Psoas muscle (tissue), 8 donors: ENCODE measurements around the gene PFN2. TPM values are rescaled to one million over a fixed set of nuclear protein-coding genes. Genes with fewer than 3 reads are reported as not detected.

Source experiments
- ATAC-seq, 4 donors: fragments of 200-7000 bp; cut with Tn5 transposase; one replicate each; pipeline ENCODE4 v1.9.1; 2020; ENCODE audit warnings: moderate library complexity in 3 of 4, mild to moderate bottlenecking in 2 of 4
- DNase-seq, 2 donors: peaks; one replicate each; pipeline ENCODE4 v3.0.0-alpha.2; 2020
- H3K27ac ChIP-seq: fragments of 200-600 bp; one replicate; pipeline ENCODE4 v1.8.0; 2022
- H3K27me3 ChIP-seq, 3 donors: fragments of 200-600 bp in 1 of 3; one replicate each; pipeline versions ENCODE4 v1.6.1 to v1.8.0; 2013 to 2022; ENCODE audit warnings: low read length in 2 of 3, mild to moderate bottlenecking in 2 of 3, moderate library complexity in 1 of 3; ENCODE audit not compliant: insufficient read depth in 3 of 3
- H3K36me3 ChIP-seq, 2 donors: fragments of 200-600 bp in 1 of 2; one replicate each; pipeline versions ENCODE4 v1.6.1 to v1.8.0; 2013 to 2022; ENCODE audit warnings: low read depth in 1 of 2, mild to moderate bottlenecking in 1 of 2, moderate library complexity in 1 of 2; ENCODE audit not compliant: insufficient read depth in 1 of 2
- H3K4me1 ChIP-seq: fragments of 200-600 bp; one replicate; pipeline ENCODE4 v1.8.0; 2022
- H3K4me3 ChIP-seq: fragments of 200-600 bp; one replicate; pipeline ENCODE4 v1.8.0; 2022; ENCODE audit warnings: mild to moderate bottlenecking
- H3K9me3 ChIP-seq: fragments of 200-600 bp; one replicate; pipeline ENCODE4 v1.8.0; 2022
- CTCF ChIP-seq: fragments of 200-600 bp; IDR thresholded peaks from one replicate; pipeline ENCODE4 v1.8.0; 2022; ENCODE audit warnings: antibody characterized with exemption
- WGBS, 3 donors: extraction: QIAGEN DNeasy Blood & Tissue Kit; methylation state at CpG; one replicate each; pipeline versions ENCODE4 v1.1.6 to v1.1.7; 2013; 5-methylcytosine and 5-hydroxymethylcytosine counted together
- intact Hi-C, 2 donors: fragments of 100-400 bp; cut with DNase I; formaldehyde crosslinking; loops; one replicate each; pipeline versions ENCODE4 v1.11.0 to v1.14.2; 2022
- long read RNA-seq, 2 donors: library from polyadenylated mRNA; unstranded; transcript quantifications; one replicate each; pipeline ENCODE4 v2.0.0, GENCODE V29; 2021
- polyA plus RNA-seq, 3 donors: library from polyadenylated mRNA; stranded (reverse); fragments of 200-250 nt; gene quantifications; one replicate each; pipeline ENCODE4 v1.2.3, GENCODE V29; 2013
- total RNA-seq, 4 donors: library from RNA; stranded (reverse); fragmentation: NEBNext Ultra II Directional in 2 of 4; extraction: Animal tissue kit (Norgen Biotek cat#: 25700) in 2 of 4; gene quantifications; one replicate each; pipeline versions ENCODE4 v1.2.1 to v1.2.4, GENCODE V29; 2021 to 2023
- donor health status: healthy with polysubstance abuse.
- donor health status: DM: no; HTN: no; CAD: no; lungs with moderate emphysema.
- donor health status: Bipolar disorder and iron deficiency.
- donor health status: healthy.
- donor health status: DM: yes; HTN: yes; CAD: no.
- donor health status: DM: no; HTN: no; CAD: no.
- donor health status: DM: no; HTN: no; CAD: no.
- donor health status: DM: yes; HTN: yes; CAD: no.

The PFN2 gene
- 100 to 1,000 TPM; 234 to 363 (median 325) TPM for total RNA-seq
- polyA plus RNA-seq, result 100 to 1,000 TPM; 167 to 346 (median 237) TPM
- long read RNA-seq, donor 1, transcript PFN2-217 (3 exons, 556 nt), result minor isoform, 8 of 317 reads
- long read RNA-seq, donor 1, transcript PFN2-201 (3 exons, 2,261 nt), result major isoform, 255 of 317 reads
- long read RNA-seq, donor 1, transcript PFN2-203 (3 exons, 1,780 nt), result minor isoform, 35 of 317 reads
- long read RNA-seq, donor 1, partial matches to known transcripts, result 11 of 317 reads
- long read RNA-seq, donor 1, other reads (novel, unspliced or antisense), result 1 of 317 reads
- long read RNA-seq, donor 2, transcript PFN2-203 (3 exons, 1,780 nt), result minor isoform, 130 of 724 reads
- long read RNA-seq, donor 2, transcript PFN2-201 (3 exons, 2,261 nt), result major isoform, 531 of 724 reads
- long read RNA-seq, donor 2, transcript PFN2-217 (3 exons, 556 nt), result minor isoform, 5 of 724 reads
- long read RNA-seq, donor 2, partial matches to known transcripts, result 12 of 724 reads
- long read RNA-seq, donor 2, other reads (novel, unspliced or antisense), result 34 of 724 reads

GRCh38 chr3:149970716-149971402 is at the start of gene PFN2:
Gene PFN2, minus strand, starts transcription at chr3:149970895. Its CDS starts 39 bp downstream, at chr3:149970856.
- H3K4me1 ChIP-seq, result peaks cover 14% of the 10 kb centered on the region
- intact Hi-C loops, result loop anchor here (1.0 to 5.0 kb wide), 3 partner anchors 64 to 121 kb away; no protein-coding TSS in a partner anchor
- 0% methylated on average over 13 to 101 of the region's 102 CpGs for WGBS, 3 donors

GRCh38 chr3:150015901-150016300 is 45.2 kb upstream of the PFN2 start:
- H3K4me1 ChIP-seq, result no peaks in the 10 kb centered on the region
- H3K27ac ChIP-seq, result no peak overlapping the region
- ATAC-seq (no peak), DNase-seq (no peak)
- no peaks in the 10 kb centered on the region for H3K27me3 ChIP-seq
- H3K36me3 ChIP-seq, result no peaks in the 10 kb centered on the region
- TF ChIP-seq CTCF, result no peak
- H3K9me3 ChIP-seq, result no peaks in the 10 kb centered on the region
- H3K4me3 ChIP-seq, result no peak overlapping the region
- intact Hi-C loops, result no loop called here
- 64 to 75% (median 69%) methylated on average over 2 of the region's 2 CpGs for WGBS, 3 donors

More at GRCh38 chr3:149970716-149971402, at the start of gene PFN2:
- peak within 1 kb of the TSS; percentile 90 for H3K4me3 ChIP-seq
- H3K27ac ChIP-seq, result peak within 1 kb of the TSS; percentile 97
- H3K9me3 ChIP-seq, result no peaks in the 10 kb centered on the region
- DNase-seq, result peak; percentile 83 to 90
- TF ChIP-seq CTCF, result no peak
- ATAC-seq, result peak; percentile 66 to 75 (median 69)
- H3K27me3 ChIP-seq, result no peaks in the 10 kb centered on the region
- peaks cover 3 to 21% of the 10 kb centered on the region in 2 donors for H3K36me3 ChIP-seq

GRCh38 chr3:150014782-150015181 is 44.1 kb upstream of the PFN2 start:
- intact Hi-C loops, result no loop called here
- H3K27ac ChIP-seq, result no peak overlapping the region
- no peaks in the 10 kb centered on the region for H3K27me3 ChIP-seq
- no peaks in the 10 kb centered on the region for H3K36me3 ChIP-seq
- H3K4me1 ChIP-seq, result no peaks in the 10 kb centered on the region
- H3K4me3 ChIP-seq, result no peak overlapping the region
- no peaks in the 10 kb centered on the region for H3K9me3 ChIP-seq
- no peak for DNase-seq
- no peak for ATAC-seq
- no peak for TF ChIP-seq CTCF

- no peaks in the 10 kb centered on the region for H3K27me3 ChIP-seq
- no peak overlapping the region for H3K27ac ChIP-seq
- WGBS, 3 donors, result 96 to 97% (median 96%) methylated on average over 2 of the region's 2 CpGs
- H3K4me1 ChIP-seq, result no peaks in the 10 kb centered on the region
- no peak overlapping the region for H3K4me3 ChIP-seq
- intact Hi-C loops, result no loop called here
- DNase-seq (no peak), ATAC-seq (no peak)
- no peaks in the 10 kb centered on the region for H3K36me3 ChIP-seq
- TF ChIP-seq CTCF, result no peak
- H3K9me3 ChIP-seq, result no peaks in the 10 kb centered on the region
Measured at GRCh38 chr3:150013801-150014200, 43.1 kb upstream of the PFN2 start.
